Measurements from ENCODE around the gene ADAMTS15. TPM values are rescaled to one million over a fixed set of nuclear protein-coding genes. Genes with fewer than 3 reads are reported as not detected.

ADAMTS15 gene
- not detected for total RNA-seq
- 0.08 to 0.12 reads per million in 2 donors for total RNA-seq

GRCh38 chr11:130448416-130449309 is at the start of gene ADAMTS15:
TSS of gene ADAMTS15 (plus strand) at chr11:130448645. CDS start at chr11:130448974, 329 bp downstream.
- peak within 1 kb of the TSS; percentile 76 for H3K4me3 Mint-ChIP-seq
- ATAC-seq (peak; percentile 44), DNase-seq (no peak)
- peaks cover 67% of the 10 kb centered on the region for H3K27me3 Mint-ChIP-seq
- peaks cover 2% of the 10 kb centered on the region for H3K4me1 Mint-ChIP-seq
- H3K9me3 ChIP-seq (ENCODE audit: control insufficient read depth, low read length, poor library complexity, severe bottlenecking) = no peaks in the 10 kb centered on the region
- peaks cover 2% of the 10 kb centered on the region for H3K36me3 Mint-ChIP-seq (ENCODE audit: low read depth)
- H3K27ac Mint-ChIP-seq = no peak within 1 kb of the TSS

- H3K4me3 Mint-ChIP-seq = no peak overlapping the region
- H3K27ac Mint-ChIP-seq = no peak overlapping the region
- H3K36me3 Mint-ChIP-seq (ENCODE audit: low read depth) = peaks cover 14% of the 10 kb centered on the region
- peaks cover 66% of the 10 kb centered on the region for H3K27me3 Mint-ChIP-seq
- DNase-seq (no peak), ATAC-seq (no peak)
- no peaks in the 10 kb centered on the region for H3K9me3 ChIP-seq (ENCODE audit: control insufficient read depth, low read length, poor library complexity, severe bottlenecking)
- peaks cover 19% of the 10 kb centered on the region for H3K4me1 Mint-ChIP-seq
These were observed 49.2 kb upstream of the ADAMTS15 start for GRCh38 chr11:130399196-130399595.

- no peaks in the 10 kb centered on the region for H3K9me3 ChIP-seq (ENCODE audit: control insufficient read depth, low read length, poor library complexity, severe bottlenecking)
- H3K27ac Mint-ChIP-seq = no peak overlapping the region
- DNase-seq = no peak
- peaks cover 19% of the 10 kb centered on the region for H3K4me1 Mint-ChIP-seq
- ATAC-seq = no peak
- H3K27me3 Mint-ChIP-seq = peaks cover 57% of the 10 kb centered on the region
- H3K36me3 Mint-ChIP-seq (ENCODE audit: low read depth) = peaks cover 14% of the 10 kb centered on the region
- no peak overlapping the region for H3K4me3 Mint-ChIP-seq
These were observed 47.5 kb upstream of the ADAMTS15 start for GRCh38 chr11:130400781-130401483.

GRCh38 chr11:130402570-130402969 is 45.9 kb upstream of the ADAMTS15 start:
- H3K27me3 Mint-ChIP-seq = peaks cover 44% of the 10 kb centered on the region
- peaks cover 13% of the 10 kb centered on the region for H3K36me3 Mint-ChIP-seq (ENCODE audit: low read depth)
- ATAC-seq (no peak), DNase-seq (no peak)
- no peak overlapping the region for H3K4me3 Mint-ChIP-seq
- no peak overlapping the region for H3K27ac Mint-ChIP-seq
- peaks cover 19% of the 10 kb centered on the region for H3K4me1 Mint-ChIP-seq
- H3K9me3 ChIP-seq (ENCODE audit: control insufficient read depth, low read length, poor library complexity, severe bottlenecking) = no peaks in the 10 kb centered on the region

GRCh38 chr11:130403271-130403804 is 45.1 kb upstream of the ADAMTS15 start:
- Mint-ChIP-seq H3K4me3 (no peak overlapping the region), H3K27ac (no peak overlapping the region), H3K4me1 (peaks cover 19% of the 10 kb centered on the region), H3K27me3 (peaks cover 36% of the 10 kb centered on the region), H3K36me3 (ENCODE audit: low read depth) (peaks cover 8% of the 10 kb centered on the region)
- no peaks in the 10 kb centered on the region for H3K9me3 ChIP-seq (ENCODE audit: control insufficient read depth, low read length, poor library complexity, severe bottlenecking)
- ATAC-seq (no peak), DNase-seq (no peak)

GRCh38 chr11:130403967-130404366 is 44.5 kb upstream of the ADAMTS15 start:
- ATAC-seq = no peak
- no peak overlapping the region for H3K27ac Mint-ChIP-seq
- peaks cover 7% of the 10 kb centered on the region for H3K36me3 Mint-ChIP-seq (ENCODE audit: low read depth)
- no peak overlapping the region for H3K4me3 Mint-ChIP-seq
- peaks cover 19% of the 10 kb centered on the region for H3K4me1 Mint-ChIP-seq
- no peaks in the 10 kb centered on the region for H3K9me3 ChIP-seq (ENCODE audit: control insufficient read depth, low read length, poor library complexity, severe bottlenecking)
- DNase-seq = no peak
- peaks cover 33% of the 10 kb centered on the region for H3K27me3 Mint-ChIP-seq

GRCh38 chr11:130404727-130405126 is 43.7 kb upstream of the ADAMTS15 start:
- no peak for ATAC-seq
- peaks cover 16% of the 10 kb centered on the region for H3K4me1 Mint-ChIP-seq
- H3K27me3 Mint-ChIP-seq = peaks cover 35% of the 10 kb centered on the region
- no peak for DNase-seq
- H3K36me3 Mint-ChIP-seq (ENCODE audit: low read depth) = peaks cover 7% of the 10 kb centered on the region
- H3K4me3 Mint-ChIP-seq = no peak overlapping the region
- H3K27ac Mint-ChIP-seq = no peak overlapping the region
- no peaks in the 10 kb centered on the region for H3K9me3 ChIP-seq (ENCODE audit: control insufficient read depth, low read length, poor library complexity, severe bottlenecking)

GRCh38 chr11:130405428-130405827 is 43.0 kb upstream of the ADAMTS15 start:
- peaks cover 11% of the 10 kb centered on the region for H3K4me1 Mint-ChIP-seq

GRCh38 chr11:130407978-130408377 is 40.5 kb upstream of the ADAMTS15 start:
- no peaks in the 10 kb centered on the region for H3K9me3 ChIP-seq (ENCODE audit: control insufficient read depth, low read length, poor library complexity, severe bottlenecking)
- DNase-seq (no peak), ATAC-seq (no peak)
- no peak overlapping the region for H3K27ac Mint-ChIP-seq
- H3K36me3 Mint-ChIP-seq (ENCODE audit: low read depth) = no peaks in the 10 kb centered on the region
- no peak overlapping the region for H3K4me3 Mint-ChIP-seq
- peaks cover 34% of the 10 kb centered on the region for H3K27me3 Mint-ChIP-seq
- peaks cover 3% of the 10 kb centered on the region for H3K4me1 Mint-ChIP-seq

More at GRCh38 chr11:130405428-130405827, 43.0 kb upstream of the ADAMTS15 start:
- DNase-seq (no peak), ATAC-seq (no peak)
- H3K36me3 Mint-ChIP-seq (ENCODE audit: low read depth) = peaks cover 1% of the 10 kb centered on the region
- H3K9me3 ChIP-seq (ENCODE audit: control insufficient read depth, low read length, poor library complexity, severe bottlenecking) = no peaks in the 10 kb centered on the region
- H3K4me3 Mint-ChIP-seq = no peak overlapping the region
- H3K27me3 Mint-ChIP-seq = peaks cover 35% of the 10 kb centered on the region
- no peak overlapping the region for H3K27ac Mint-ChIP-seq

GRCh38 chr11:130408401-130408890 is 40.0 kb upstream of the ADAMTS15 start:
- no peaks in the 10 kb centered on the region for H3K9me3 ChIP-seq (ENCODE audit: control insufficient read depth, low read length, poor library complexity, severe bottlenecking)
- no peak overlapping the region for H3K4me3 Mint-ChIP-seq
- no peaks in the 10 kb centered on the region for H3K36me3 Mint-ChIP-seq (ENCODE audit: low read depth)
- no peak overlapping the region for H3K27ac Mint-ChIP-seq
- ATAC-seq (no peak), DNase-seq (no peak)
- H3K4me1 Mint-ChIP-seq = peaks cover 3% of the 10 kb centered on the region
- peaks cover 38% of the 10 kb centered on the region for H3K27me3 Mint-ChIP-seq

- Mint-ChIP-seq H3K36me3 (ENCODE audit: low read depth) (no peaks in the 10 kb centered on the region), H3K27me3 (peaks cover 38% of the 10 kb centered on the region), H3K27ac (no peak overlapping the region), H3K4me1 (peaks cover 2% of the 10 kb centered on the region), H3K4me3 (no peak overlapping the region)
- H3K9me3 ChIP-seq (ENCODE audit: control insufficient read depth, low read length, poor library complexity, severe bottlenecking) = no peaks in the 10 kb centered on the region
- ATAC-seq (no peak), DNase-seq (no peak)
These were observed 39.5 kb upstream of the ADAMTS15 start for GRCh38 chr11:130408901-130409300.

- no peak overlapping the region for H3K4me3 Mint-ChIP-seq
- no peaks in the 10 kb centered on the region for H3K36me3 Mint-ChIP-seq (ENCODE audit: low read depth)
- peak overlapping the region; percentile 27 for H3K27ac Mint-ChIP-seq
- peaks cover 2% of the 10 kb centered on the region for H3K4me1 Mint-ChIP-seq
- peaks cover 43% of the 10 kb centered on the region for H3K27me3 Mint-ChIP-seq
- H3K9me3 ChIP-seq (ENCODE audit: control insufficient read depth, low read length, poor library complexity, severe bottlenecking) = no peaks in the 10 kb centered on the region
- ATAC-seq (no peak), DNase-seq (no peak)
These were observed 38.7 kb upstream of the ADAMTS15 start for GRCh38 chr11:130409594-130410388.
